HepG2 (cell line): Measurements from ENCODE around the gene ADAR. TPM values are rescaled to one million over a fixed set of nuclear protein-coding genes. Genes with fewer than 3 reads are reported as not detected.

ENCODE experiments used
- ATAC-seq: fragments of 200-7000 bp; cut with Tn5 transposase; 3 replicates; pipeline ENCODE4 v1.9.1; 2020; ENCODE audit warnings: mild to moderate bottlenecking, moderate library complexity
- BruUV-seq: library from RNA; stranded (reverse); fragments of 400-500 nt; replicated peaks from 2 replicates; lab custom pipeline; 2021; lab: Mats Ljungman, UMichigan
- CTCF ChIA-PET: fragments of 300-600 bp; formaldehyde crosslinking; extraction: SDS; loops from one replicate; lab custom pipeline; 2021; ENCODE audit warnings: low total read pairs, inconsistent platforms, low intra/inter-chr PET ratio; lab: Yijun Ruan, JAX
- POLR2A ChIA-PET: fragments of 350-600 bp; sonication (Branson Sonifier 250); formaldehyde crosslinking; loops from one replicate; lab custom pipeline; 2020; ENCODE audit warnings: antibody characterized with exemption, inconsistent platforms; lab: Yijun Ruan, JAX
- DNase-seq: peaks from one replicate; pipeline ENCODE4 v3.0.0-alpha.2; 2015; ENCODE audit warnings: low spot score
- FAIRE-seq: peaks from 3 replicates; lab custom pipeline; 2011; peaks lifted over from hg19 to GRCh38; lab: Jason Lieb, UNC
- H2AFZ ChIP-seq: one replicate; pipeline ENCODE4 v1.6.1; 2011; ENCODE audit warnings: low read length, inconsistent platforms
- H3K27ac ChIP-seq: fragments of 300-600 bp; 3 replicates; pipeline ENCODE4 v1.8.0; 2011; ENCODE audit warnings: mixed run types, mild to moderate bottlenecking, mixed read lengths, low read length, inconsistent platforms; ENCODE audit not compliant: insufficient read depth; ENCODE audit errors: extremely low read length
- H3K27me3 ChIP-seq, 2 experiments: fragments of 200-600 bp in 1 of 2; 2 replicates in 1 of 2; 3 replicates in 1 of 2; pipeline versions ENCODE4 v1.6.0 to v1.8.0; 2011; ENCODE audit warnings: low read length in 2 of 2, mild to moderate bottlenecking in 2 of 2, moderate library complexity in 2 of 2, inconsistent platforms in 1 of 2; ENCODE audit not compliant: insufficient read depth in 2 of 2, control insufficient read depth in 1 of 2
- H3K36me3 ChIP-seq, 2 experiments: fragments of 200-600 bp in 1 of 2; replicated peaks in 1 of 2; 2 replicates in 1 of 2; 3 replicates in 1 of 2; pipeline versions ENCODE4 v1.5.1 to v1.8.0; 2011; ENCODE audit warnings: low read length in 2 of 2, inconsistent platforms in 1 of 2; ENCODE audit not compliant: insufficient read depth in 2 of 2, control insufficient read depth in 1 of 2
- H3K4me1 ChIP-seq: 2 replicates; pipeline ENCODE4 v1.5.1; 2012; ENCODE audit warnings: low read length, inconsistent platforms; ENCODE audit not compliant: insufficient read depth
- H3K4me2 ChIP-seq: 2 replicates; pipeline ENCODE4 v1.6.0; 2011; ENCODE audit warnings: low read depth, low read length, inconsistent platforms
- H3K4me3 ChIP-seq, 3 experiments: fragments of 200-600 bp in 1 of 3; sonication (generic), shearing (Covaris generic) in 1 of 3; replicated peaks in 1 of 3; 2 replicates each; pipeline ENCODE4 v1.5.1; 2011 to 2016; ENCODE audit warnings: low read length in 3 of 3, inconsistent platforms in 2 of 3, low read depth in 2 of 3, mild to moderate bottlenecking in 2 of 3, control low read depth in 1 of 3, mixed read lengths in 1 of 3; ENCODE audit not compliant: insufficient read depth in 1 of 3
- H3K79me2 ChIP-seq: one replicate; pipeline ENCODE4 v1.6.1; 2011; ENCODE audit warnings: low read length, inconsistent platforms; ENCODE audit not compliant: insufficient read depth
- H3K9ac ChIP-seq: 2 replicates; pipeline ENCODE4 v1.6.0; 2011; ENCODE audit warnings: mild to moderate bottlenecking, low read depth, low read length, inconsistent platforms; ENCODE audit not compliant: insufficient read depth
- H3K9me3 ChIP-seq: 2 replicates; pipeline ENCODE4 v1.5.1; 2012; ENCODE audit warnings: mild to moderate bottlenecking, low read length
- H4K20me1 ChIP-seq: 2 replicates; pipeline ENCODE4 v1.6.0; 2011; ENCODE audit warnings: inconsistent platforms, mild to moderate bottlenecking, low read length, moderate library complexity; ENCODE audit not compliant: insufficient read depth
- ARNTL ChIP-seq: sonication (generic); formaldehyde crosslinking; IDR thresholded peaks from 2 replicates; pipeline ENCODE4 v1.4.0; 2020; ENCODE audit warnings: mild to moderate bottlenecking, missing genetic modification reagents
- ETV5 ChIP-seq: IDR thresholded peaks from 2 replicates; pipeline ENCODE4 v1.6.1; 2018; ENCODE audit warnings: missing biosample characterization, missing genetic modification reagents, inconsistent platforms, borderline replicate concordance
- GATAD2A ChIP-seq: IDR thresholded peaks from 2 replicates; pipeline ENCODE4 v1.6.1; 2016
- MTA1 ChIP-seq: sonication (generic); formaldehyde crosslinking; IDR thresholded peaks from 2 replicates; pipeline ENCODE4 v1.4.0; 2020; ENCODE audit warnings: missing genetic modification reagents, mild to moderate bottlenecking, borderline replicate concordance
- NFATC3 ChIP-seq: sonication (generic); formaldehyde crosslinking; IDR thresholded peaks from 2 replicates; pipeline ENCODE4 v1.5.1; 2020; ENCODE audit warnings: mild to moderate bottlenecking, missing genetic modification reagents
- NFYC ChIP-seq: IDR thresholded peaks from 2 replicates; pipeline ENCODE4 v1.6.1; 2016; ENCODE audit warnings: missing genetic modification reagents, missing compliant biosample characterization
- PAX8 ChIP-seq: sonication (generic); formaldehyde crosslinking; IDR thresholded peaks from 2 replicates; pipeline ENCODE4 v1.8.0; 2022; ENCODE audit warnings: mild to moderate bottlenecking, missing genetic modification reagents, borderline replicate concordance
- PRMT3 ChIP-seq: sonication (generic); formaldehyde crosslinking; IDR thresholded peaks from 2 replicates; pipeline ENCODE4 v1.8.1; 2022; ENCODE audit warnings: low read depth, mild to moderate bottlenecking, moderate library complexity, missing genetic modification reagents, borderline replicate concordance
- RAD21 ChIP-seq: fragments of 450-650 bp; formaldehyde crosslinking; IDR thresholded peaks from 2 replicates; pipeline ENCODE4 v1.5.0; 2020; ENCODE audit warnings: mild to moderate bottlenecking
- SMAD3 ChIP-seq: sonication (generic); formaldehyde crosslinking; IDR thresholded peaks from 2 replicates; pipeline ENCODE4 v1.4.0; 2020; ENCODE audit warnings: missing genetic modification reagents
- STAG1 ChIP-seq: sonication (generic); formaldehyde crosslinking; IDR thresholded peaks from 2 replicates; pipeline ENCODE4 v1.4.0; 2020; ENCODE audit warnings: missing genetic modification reagents
- ZBTB7B ChIP-seq: sonication (generic); formaldehyde crosslinking; IDR thresholded peaks from 2 replicates; pipeline ENCODE4 v1.4.0; 2020; ENCODE audit warnings: missing genetic modification reagents
- ZFP1 ChIP-seq: IDR thresholded peaks from 2 replicates; pipeline ENCODE4 v1.6.1; 2016
- ZFP36L1 ChIP-seq: sonication (generic); formaldehyde crosslinking; IDR thresholded peaks from 2 replicates; pipeline ENCODE4 v1.8.0; 2022; ENCODE audit warnings: mild to moderate bottlenecking, missing genetic modification reagents, moderate library complexity
- ZFX ChIP-seq: sonication (generic); formaldehyde crosslinking; IDR thresholded peaks from 2 replicates; pipeline ENCODE4 v1.4.0; 2020; ENCODE audit warnings: mild to moderate bottlenecking, low read depth, missing genetic modification reagents, moderate library complexity
- ZNF12 ChIP-seq: sonication (generic); formaldehyde crosslinking; IDR thresholded peaks from 2 replicates; pipeline ENCODE4 v1.5.0; 2020; ENCODE audit warnings: missing genetic modification reagents
- ZNF24 ChIP-seq: fragments of 450-650 bp; IDR thresholded peaks from 2 replicates; pipeline ENCODE4 v1.6.1; 2017; ENCODE audit warnings: antibody characterized with exemption, mild to moderate bottlenecking
- ZNF30 ChIP-seq: sonication (generic); formaldehyde crosslinking; IDR thresholded peaks from 2 replicates; pipeline ENCODE4 v1.5.0; 2020; ENCODE audit warnings: mild to moderate bottlenecking, missing genetic modification reagents
- ZNF44 ChIP-seq: sonication (generic); formaldehyde crosslinking; IDR thresholded peaks from 2 replicates; pipeline ENCODE4 v1.5.1; 2020; ENCODE audit warnings: mild to moderate bottlenecking, missing genetic modification reagents
- ZNF670 ChIP-seq: sonication (generic); formaldehyde crosslinking; IDR thresholded peaks from 2 replicates; pipeline ENCODE4 v1.8.0; 2022; ENCODE audit warnings: mild to moderate bottlenecking, missing genetic modification reagents, borderline replicate concordance
- ZNF776 ChIP-seq: sonication (generic); formaldehyde crosslinking; IDR thresholded peaks from 2 replicates; pipeline ENCODE4 v1.4.0; 2020; ENCODE audit warnings: mild to moderate bottlenecking, missing genetic modification reagents
- ZNF792 ChIP-seq: IDR thresholded peaks from 2 replicates; pipeline ENCODE4 v1.6.1; 2016
- WGBS: methylation state at CpG from one replicate; pipeline ENCODE4 v1.1.6; 2017; ENCODE audit warnings: low lambda C conversion rate; 5-methylcytosine and 5-hydroxymethylcytosine counted together
- in situ Hi-C: cut with HindIII; loops from 2 replicates; pipeline ENCODE4 v1.10.0; 2017; ENCODE audit warnings: low pct_unique_long_range_greater_than_20kb; ENCODE audit not compliant: extremely low pct_ligation_motif_present
- intact Hi-C: fragments of 100-400 bp; cut with micrococcal nuclease; formaldehyde crosslinking; loops from one replicate; pipeline ENCODE4 v1.10.0; 2022; ENCODE audit not compliant: unreplicated experiment
- polyA plus RNA-seq, 8 experiments: library from polyadenylated mRNA; depleted of rRNA in 3 of 8; stranded (reverse) in 7 of 8; unstranded in 1 of 8; fragments of >200 nt; fragmentation: Illumina TruSeq in 4 of 8; extraction: Trizol in 4 of 8; gene quantifications; 2 replicates each; pipeline versions ENCODE4 v1.2.1 to v1.2.3, GENCODE V29; 2011 to 2016; ENCODE audit warnings: low read depth in 4 of 8, missing spikeins in 1 of 8, mixed read lengths in 1 of 8; ENCODE audit not compliant: insufficient read depth in 1 of 8
- total RNA-seq, 5 experiments: library from RNA; depleted of rRNA; stranded (reverse); fragments of >200 nt; fragmentation: Illumina TruSeq; extraction: Trizol; gene quantifications; 2 replicates each; pipeline ENCODE4 v1.2.3, GENCODE V29; 2016; ENCODE audit warnings: low read depth in 1 of 5
- TF ChIP-seq, protein P1 (sequence below): sonication (generic); formaldehyde crosslinking; IDR thresholded peaks from 2 replicates; pipeline ENCODE4 v1.5.0; 2020; ENCODE audit warnings: mild to moderate bottlenecking, missing genetic modification reagents, moderate library complexity
- TF ChIP-seq, protein P2 (sequence below): sonication (generic); formaldehyde crosslinking; conservative IDR thresholded peaks from 2 replicates; pipeline ENCODE4 v1.5.0; 2020; ENCODE audit warnings: missing genetic modification reagents

Gene ADAR
- total and polyA plus RNA-seq, 2 of the 13 experiments (the other 11 are each of a cell fraction or from before 2014, with no cell fraction given): 70.8 to 86.2 TPM

DNA sequence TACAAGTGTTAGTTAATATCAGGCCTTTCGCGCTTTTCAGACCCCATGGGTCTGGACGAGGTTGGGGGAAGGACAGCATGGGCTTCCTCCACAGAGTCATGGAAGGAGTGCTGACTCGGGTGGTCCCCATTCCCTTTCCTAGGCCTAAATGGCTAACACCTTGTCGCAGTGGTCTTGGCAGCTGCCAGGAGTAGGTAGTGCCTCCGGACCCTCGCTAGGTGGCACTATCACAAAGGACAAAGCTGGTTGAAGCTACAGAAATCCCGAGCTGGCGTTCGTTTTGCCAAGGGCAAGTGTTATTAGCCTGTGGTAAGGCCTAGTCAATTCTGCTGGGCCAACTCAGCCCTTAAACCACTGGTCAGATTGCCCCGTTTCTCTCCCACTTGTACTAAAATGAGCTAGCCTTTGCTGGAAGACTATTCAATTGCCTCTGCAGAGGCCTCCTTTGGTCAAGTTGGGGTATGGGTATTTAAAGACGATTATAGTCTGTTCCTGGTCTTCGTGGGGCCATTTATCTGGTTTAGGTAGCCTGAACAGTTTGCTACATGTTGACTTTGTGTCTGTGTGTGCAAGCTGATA, 48.4 kb downstream of the ADAR start:
- FAIRE-seq (peak; percentile 86), ATAC-seq (peak; percentile 84), DNase-seq (peak; percentile 85)
- in situ Hi-C loops: loop anchor here (10.0 kb wide), 2 partner anchors 205 to 315 kb away; partner anchors contain the start of gene KCNN3
- Histone ChIP-seq H4K20me1 (no peaks in the 10 kb centered on the region; the same call in 1 of the 2 replicates), H3K27me3 (no peaks in the 10 kb centered on the region; a peak in 1 of 5 replicates), H3K9me3 (no peaks in the 10 kb centered on the region), H3K9ac (peak overlapping the region; percentile 66), H3K27ac (peak overlapping the region; percentile 76), H3K4me3 (peak overlapping the region; percentile 19 to 91 (median 59)), H3K4me2 (peak overlapping the region; percentile 94), H2AFZ (peak overlapping the region; percentile 29), H3K36me3 (peaks cover 10 to 16% of the 10 kb centered on the region in 2 experiments), H3K79me2 (peaks cover 32% of the 10 kb centered on the region), H3K4me1 (peaks cover 34% of the 10 kb centered on the region)
- intact Hi-C loops: loop anchor here (1.0 to 5.0 kb wide), 6 partner anchors 25 to 443 kb away; partner anchors contain the start of genes ADAR and ZBTB7B
- 5% methylated on average over 11 of the region's 13 CpGs for WGBS
- ChIA-PET CTCF (interaction anchor here (1.6 to 2.4 kb wide), 3 partner anchors 69 to 201 kb away, joined by 3 to 13 read pairs (median 9); no protein-coding TSS in a partner anchor), POLR2A (interaction anchor here (0.6 to 1.1 kb wide), 13 partner anchors 8 to 714 kb away, joined by 3 to 6 read pairs (median 4); partner anchors contain the start of genes CHRNB2, CLK2 and ZBTB7B)
- no TSS peak for BruUV-seq
- peak; percentile 16; the same call in 1 of the 2 replicates for TF ChIP-seq ZNF24
- no peak for TF ChIP-seq ARNTL (CRISPR knock-in tag)
- no peak for TF ChIP-seq PAX8 (CRISPR knock-in tag)
- TF ChIP-seq ZNF670 (CRISPR knock-in tag): no peak
- TF ChIP-seq SMAD3: peak; percentile 81
- TF ChIP-seq ZFP36L1 (CRISPR knock-in tag): no peak
- TF ChIP-seq ZNF792: no peak
- TF ChIP-seq ZBTB7B (CRISPR knock-in tag): peak; percentile 67; the same call in 1 of the 2 replicates
- no peak for TF ChIP-seq ZNF30 (CRISPR knock-in tag)
- TF ChIP-seq ZFX (CRISPR knock-in tag): peak; percentile 54
- TF ChIP-seq NFATC3: no peak
- peak; percentile 90 for TF ChIP-seq STAG1 (CRISPR knock-in tag)
- no peak for TF ChIP-seq ZNF776 (CRISPR knock-in tag)
- peak; percentile 28; the same call in 1 of the 2 replicates for TF ChIP-seq GATAD2A
- no peak for TF ChIP-seq MTA1 (CRISPR knock-in tag)
- 0 out of 2 replicates have a peak, but pooled peaks have one; percentile 27 for TF ChIP-seq ZFP1 (CRISPR knock-in tag)
- 0 out of 2 replicates have a peak, but pooled peaks have one; percentile 15 for TF ChIP-seq ZNF12 (CRISPR knock-in tag)
- TF ChIP-seq, protein P1, sequence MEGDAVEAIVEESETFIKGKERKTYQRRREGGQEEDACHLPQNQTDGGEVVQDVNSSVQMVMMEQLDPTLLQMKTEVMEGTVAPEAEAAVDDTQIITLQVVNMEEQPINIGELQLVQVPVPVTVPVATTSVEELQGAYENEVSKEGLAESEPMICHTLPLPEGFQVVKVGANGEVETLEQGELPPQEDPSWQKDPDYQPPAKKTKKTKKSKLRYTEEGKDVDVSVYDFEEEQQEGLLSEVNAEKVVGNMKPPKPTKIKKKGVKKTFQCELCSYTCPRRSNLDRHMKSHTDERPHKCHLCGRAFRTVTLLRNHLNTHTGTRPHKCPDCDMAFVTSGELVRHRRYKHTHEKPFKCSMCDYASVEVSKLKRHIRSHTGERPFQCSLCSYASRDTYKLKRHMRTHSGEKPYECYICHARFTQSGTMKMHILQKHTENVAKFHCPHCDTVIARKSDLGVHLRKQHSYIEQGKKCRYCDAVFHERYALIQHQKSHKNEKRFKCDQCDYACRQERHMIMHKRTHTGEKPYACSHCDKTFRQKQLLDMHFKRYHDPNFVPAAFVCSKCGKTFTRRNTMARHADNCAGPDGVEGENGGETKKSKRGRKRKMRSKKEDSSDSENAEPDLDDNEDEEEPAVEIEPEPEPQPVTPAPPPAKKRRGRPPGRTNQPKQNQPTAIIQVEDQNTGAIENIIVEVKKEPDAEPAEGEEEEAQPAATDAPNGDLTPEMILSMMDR (CRISPR knock-in tag): peak; percentile 96
- TF ChIP-seq ETV5 (CRISPR knock-in tag): 0 out of 2 replicates have a peak, but pooled peaks have one; percentile 14
- no peak for TF ChIP-seq PRMT3
- 0 out of 2 replicates have a peak, but pooled peaks have one; percentile 16 for TF ChIP-seq ZNF44 (CRISPR knock-in tag)
- TF ChIP-seq NFYC (CRISPR knock-in tag): 0 out of 2 replicates have a peak, but pooled peaks have one; percentile 14
- TF ChIP-seq, protein P2, sequence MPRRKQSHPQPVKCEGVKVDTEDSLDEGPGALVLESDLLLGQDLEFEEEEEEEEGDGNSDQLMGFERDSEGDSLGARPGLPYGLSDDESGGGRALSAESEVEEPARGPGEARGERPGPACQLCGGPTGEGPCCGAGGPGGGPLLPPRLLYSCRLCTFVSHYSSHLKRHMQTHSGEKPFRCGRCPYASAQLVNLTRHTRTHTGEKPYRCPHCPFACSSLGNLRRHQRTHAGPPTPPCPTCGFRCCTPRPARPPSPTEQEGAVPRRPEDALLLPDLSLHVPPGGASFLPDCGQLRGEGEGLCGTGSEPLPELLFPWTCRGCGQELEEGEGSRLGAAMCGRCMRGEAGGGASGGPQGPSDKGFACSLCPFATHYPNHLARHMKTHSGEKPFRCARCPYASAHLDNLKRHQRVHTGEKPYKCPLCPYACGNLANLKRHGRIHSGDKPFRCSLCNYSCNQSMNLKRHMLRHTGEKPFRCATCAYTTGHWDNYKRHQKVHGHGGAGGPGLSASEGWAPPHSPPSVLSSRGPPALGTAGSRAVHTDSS (CRISPR knock-in tag): no peak
- peak; percentile 91 for TF ChIP-seq RAD21
